ENCODE results near the gene ACAA1. TPM values are rescaled to one million over a fixed set of nuclear protein-coding genes. Genes with fewer than 3 reads are reported as not detected.
"Not testable (repeated sequence)": the region's sequence is repeated elsewhere in the genome, so short reads cannot be mapped to it uniquely, and the experiment has no call there.

ACAA1 gene
- total RNA-seq, 1 donor from 2014 or later: 135 TPM

DNA sequence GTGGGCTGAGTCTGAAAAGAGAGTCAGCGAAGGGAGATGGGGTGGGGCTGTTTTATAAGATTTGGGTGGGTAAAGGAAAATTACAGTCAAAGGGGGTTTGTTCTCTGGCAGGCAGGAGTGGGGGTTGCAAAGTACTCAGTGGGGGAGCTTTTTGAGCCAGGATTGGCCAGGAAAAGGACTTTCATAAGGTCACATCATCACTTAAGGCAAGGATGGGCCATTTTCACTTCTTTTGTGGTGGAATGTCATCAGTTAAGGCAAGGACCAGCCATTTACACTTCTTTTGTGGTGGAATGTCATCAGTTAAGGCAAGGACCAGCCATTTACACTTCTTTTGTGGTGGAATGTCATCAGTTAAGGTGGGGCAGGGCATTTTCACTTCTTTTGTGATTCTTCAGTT, 53.7 kb downstream of the ACAA1 start:
- not testable (repeated sequence) for DNase-seq (ENCODE audit: low spot score)

DNA sequence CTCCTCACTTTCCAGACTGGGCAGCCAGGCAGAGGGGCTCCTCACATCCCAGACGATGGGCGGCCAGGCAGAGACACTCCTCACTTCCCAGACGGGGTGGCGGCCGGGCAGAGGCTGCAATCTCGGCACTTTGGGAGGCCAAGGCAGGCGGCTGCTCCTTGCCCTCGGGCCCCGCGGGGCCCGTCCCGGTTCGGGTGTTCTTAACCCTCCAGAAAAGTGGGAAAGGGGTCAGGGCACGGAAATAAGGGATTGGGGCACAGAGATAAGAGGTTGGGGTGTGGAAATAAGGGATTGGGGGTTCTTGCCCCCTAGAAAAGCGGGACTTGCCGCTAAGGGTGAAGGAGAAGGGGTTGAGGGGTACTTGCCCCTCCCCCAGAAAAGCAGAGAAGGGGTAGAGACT, 54.6 kb downstream of the ACAA1 start:
- DNase-seq (ENCODE audit: low spot score): not testable (repeated sequence)

DNA sequence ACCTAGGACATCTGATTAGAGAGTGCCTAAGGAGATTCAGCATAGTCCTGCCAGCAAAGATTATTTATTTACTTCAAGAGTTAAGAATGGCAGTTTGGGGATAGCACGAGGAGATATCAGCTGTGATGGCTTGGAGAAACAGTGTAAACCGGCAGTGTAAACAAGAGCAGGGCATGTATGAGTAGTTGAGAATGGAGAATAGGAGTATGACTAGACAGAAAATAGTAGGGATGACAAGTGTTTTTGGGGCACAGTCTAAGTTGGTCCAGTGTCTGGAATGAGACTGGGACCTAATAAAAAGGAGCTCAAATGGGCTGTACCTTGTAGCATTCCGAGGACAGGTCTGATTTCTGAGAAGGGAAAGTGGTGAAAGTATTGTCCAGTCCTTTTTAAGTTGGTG, 59.9 kb downstream of the ACAA1 start:
- not testable (repeated sequence) for DNase-seq (ENCODE audit: low spot score)

Other genes starting within 250 kb of the ACAA1 start
- gene VILL, start 146.3 kb downstream of the ACAA1 start, total RNA-seq: 131 TPM
- 43.9 TPM for gene PLCD1, start 107.5 kb downstream of the ACAA1 start, total RNA-seq
- gene DLEC1, start 97.9 kb downstream of the ACAA1 start, total RNA-seq: 4.7 TPM
- 35.2 TPM for gene MYD88, start 1.5 kb upstream of the ACAA1 start, total RNA-seq
- 36.7 TPM for gene OXSR1, start 28.4 kb upstream of the ACAA1 start, total RNA-seq
- gene SLC22A13, start 128.7 kb upstream of the ACAA1 start, total RNA-seq: 0.95 TPM
- 0.46 TPM for gene SLC22A14, start 145.2 kb upstream of the ACAA1 start, total RNA-seq
- 5.8 TPM for gene XYLB, start 209.7 kb upstream of the ACAA1 start, total RNA-seq

Measured in mucosa of gallbladder (tissue), 1 donor.